Smooth muscle cell (in vitro differentiated cells): ENCODE results near the gene GGACT. TPM values are rescaled to one million over a fixed set of nuclear protein-coding genes. Genes with fewer than 3 reads are reported as not detected.
A peak's percentile ranks its signal among the peaks of the same experiment; 100 is the strongest.

ENCODE experiments used
- DNase-seq: peaks from one replicate; lab custom pipeline; 2025; ENCODE audit not compliant: unreplicated experiment; lab: John Stamatoyannopoulos, UW
- H2AFZ ChIP-seq: fragments of 200-600 bp; sonication (generic); 2 replicates; pipeline ENCODE4 v1.6.0; 2016; ENCODE audit warnings: antibody characterized with exemption, low read depth, mild to moderate bottlenecking
- H3F3A ChIP-seq: fragments of 200-600 bp; sonication (generic); 2 replicates; pipeline ENCODE4 v1.6.0; 2017; ENCODE audit warnings: antibody characterized with exemption, low read depth
- H3K27ac ChIP-seq: fragments of 200-600 bp; sonication (generic); 2 replicates; pipeline ENCODE4 v1.5.1; 2016; ENCODE audit warnings: low read depth, mild to moderate bottlenecking
- H3K27me3 ChIP-seq: fragments of 200-600 bp; sonication (generic); 2 replicates; pipeline ENCODE4 v1.6.1; 2016; ENCODE audit warnings: low read depth, mild to moderate bottlenecking
- H3K36me3 ChIP-seq: fragments of 200-600 bp; sonication (generic); 2 replicates; pipeline ENCODE4 v1.5.1; 2016; ENCODE audit warnings: low read depth
- H3K4me1 ChIP-seq: fragments of 200-600 bp; sonication (generic); 2 replicates; pipeline ENCODE4 v1.5.1; 2016; ENCODE audit warnings: low read depth
- H3K4me2 ChIP-seq: fragments of 200-600 bp; sonication (generic); 2 replicates; pipeline ENCODE4 v1.6.0; 2016; ENCODE audit warnings: mild to moderate bottlenecking
- H3K4me3 ChIP-seq: fragments of 200-600 bp; sonication (generic); 2 replicates; pipeline ENCODE4 v1.5.1; 2016; ENCODE audit warnings: mild to moderate bottlenecking
- H3K79me2 ChIP-seq: fragments of 200-600 bp; sonication (generic); 2 replicates; pipeline ENCODE4 v1.6.0; 2016; ENCODE audit warnings: low read depth, mild to moderate bottlenecking
- H3K9ac ChIP-seq: fragments of 200-600 bp; sonication (generic); 2 replicates; pipeline ENCODE4 v1.6.0; 2016; ENCODE audit warnings: low read depth
- H3K9me3 ChIP-seq: fragments of 200-600 bp; sonication (generic); replicated peaks from 2 replicates; pipeline ENCODE4 v1.5.1; 2016; ENCODE audit warnings: low read depth
- H4K20me1 ChIP-seq: fragments of 200-600 bp; sonication (generic); 2 replicates; pipeline ENCODE4 v1.6.0; 2016; ENCODE audit warnings: low read depth
- CTCF ChIP-seq: fragments of 200-600 bp; sonication (generic); IDR thresholded peaks from 2 replicates; pipeline ENCODE4 v1.5.1; 2017; ENCODE audit warnings: borderline replicate concordance, mild to moderate bottlenecking, antibody characterized with exemption; ENCODE audit not compliant: insufficient read depth, poor library complexity, severe bottlenecking
- WGBS: methylation state at CpG from one replicate; pipeline ENCODE4 v1.1.7; 2016; ENCODE audit warnings: low lambda C conversion rate; 5-methylcytosine and 5-hydroxymethylcytosine counted together
- polyA plus RNA-seq: library from polyadenylated mRNA; unstranded; fragments of >200 nt; fragmentation: Nextera tagmentation; extraction: Ambion mirVana; gene quantifications from 2 replicates; pipeline ENCODE4 v1.2.1, GENCODE V29; 2016
- total RNA-seq: library from RNA; depleted of rRNA; stranded (reverse); fragments of >200 nt; gene quantifications from 2 replicates; pipeline ENCODE4 v1.2.3, GENCODE V29; 2014

The GGACT gene
- total and polyA plus RNA-seq, 2 experiments from 2014 or later: 2.5 to 7.1 TPM

- no peaks in the 10 kb centered on the region for H3K79me2 ChIP-seq
- H3F3A ChIP-seq: no peaks in the 10 kb centered on the region
- no peak overlapping the region for H3K4me2 ChIP-seq
- 66% methylated on average over 8 of the region's 8 CpGs for WGBS
- H3K36me3 ChIP-seq: no peaks in the 10 kb centered on the region
- no peak for DNase-seq
- H3K4me3 ChIP-seq: no peak overlapping the region
- no peaks in the 10 kb centered on the region for H3K9me3 ChIP-seq
- H3K27ac ChIP-seq: no peak overlapping the region
- no peak for TF ChIP-seq CTCF
- no peaks in the 10 kb centered on the region for H3K27me3 ChIP-seq
- H3K9ac ChIP-seq: no peak overlapping the region
- H3K4me1 ChIP-seq: peaks cover 12% of the 10 kb centered on the region
- no peak overlapping the region for H2AFZ ChIP-seq
- H4K20me1 ChIP-seq: no peaks in the 10 kb centered on the region
Observed at GRCh38 chr13:100630555-100630954, 42.0 kb upstream of the GGACT start.

- TF ChIP-seq CTCF: no peak
- Histone ChIP-seq H3K36me3 (peaks cover under 1% of the 10 kb centered on the region), H3K79me2 (no peaks in the 10 kb centered on the region), H3K27me3 (no peaks in the 10 kb centered on the region), H3K9ac (no peak overlapping the region), H3K9me3 (no peaks in the 10 kb centered on the region), H3K4me2 (no peak overlapping the region), H4K20me1 (no peaks in the 10 kb centered on the region), H3K4me1 (peaks cover 19% of the 10 kb centered on the region), H3K4me3 (no peak overlapping the region), H3K27ac (no peak overlapping the region), H3F3A (no peaks in the 10 kb centered on the region), H2AFZ (no peak overlapping the region)
- DNase-seq: no peak
- WGBS: 80% methylated on average over 15 of the region's 15 CpGs
Observed at GRCh38 chr13:100627120-100627519, 38.5 kb upstream of the GGACT start.

DNA sequence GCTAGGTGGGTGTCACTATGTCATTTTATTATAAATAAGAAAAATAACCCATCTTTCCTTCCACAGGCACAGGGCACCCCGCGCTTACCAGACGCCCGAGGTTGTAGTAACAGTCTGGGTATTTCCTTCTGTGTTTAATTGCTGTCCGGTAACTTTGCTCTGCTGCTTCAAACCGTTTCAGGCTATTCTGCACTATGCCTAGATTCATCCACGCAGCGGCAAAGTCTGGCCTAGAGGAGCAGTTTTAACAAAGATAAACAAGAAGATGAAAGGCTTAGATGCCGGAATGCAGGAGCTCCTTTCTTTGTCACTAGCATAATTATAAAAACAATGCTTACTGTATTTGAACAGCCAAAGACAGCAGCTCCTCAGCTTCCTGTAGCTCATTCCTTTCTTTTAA lies 36.9 kb upstream of the GGACT start:
- H3K4me2 ChIP-seq: peak overlapping the region; percentile 59

More for the DNA sequence above, 36.9 kb upstream of the GGACT start:
- no peak overlapping the region for H3K4me3 ChIP-seq
- no peak overlapping the region for H3K9ac ChIP-seq
- no peaks in the 10 kb centered on the region for H3K9me3 ChIP-seq
- H3K79me2 ChIP-seq: no peaks in the 10 kb centered on the region
- H3K27ac ChIP-seq: no peak overlapping the region
- H3F3A ChIP-seq: no peaks in the 10 kb centered on the region
- DNase-seq: no peak
- 36% methylated on average over 9 of the region's 9 CpGs for WGBS
- H3K4me1 ChIP-seq: peaks cover 9% of the 10 kb centered on the region
- no peak for TF ChIP-seq CTCF
- H2AFZ ChIP-seq: no peak overlapping the region
- peaks cover 4% of the 10 kb centered on the region for H3K36me3 ChIP-seq
- H4K20me1 ChIP-seq: no peaks in the 10 kb centered on the region
- no peaks in the 10 kb centered on the region for H3K27me3 ChIP-seq
